Measurements from ENCODE around the gene ITGAX. TPM values are rescaled to one million over a fixed set of nuclear protein-coding genes. Genes with fewer than 3 reads are reported as not detected.

The ITGAX gene
- total RNA-seq, 1 donor from 2014 or later = not detected

GRCh38 chr16:31423801-31424200 lies 68.8 kb downstream of the ITGAX start:
- no peaks in the 10 kb centered on the region for H3K4me1 Mint-ChIP-seq (ENCODE audit: unreplicated experiment)
- TF ChIP-seq, protein P1, sequence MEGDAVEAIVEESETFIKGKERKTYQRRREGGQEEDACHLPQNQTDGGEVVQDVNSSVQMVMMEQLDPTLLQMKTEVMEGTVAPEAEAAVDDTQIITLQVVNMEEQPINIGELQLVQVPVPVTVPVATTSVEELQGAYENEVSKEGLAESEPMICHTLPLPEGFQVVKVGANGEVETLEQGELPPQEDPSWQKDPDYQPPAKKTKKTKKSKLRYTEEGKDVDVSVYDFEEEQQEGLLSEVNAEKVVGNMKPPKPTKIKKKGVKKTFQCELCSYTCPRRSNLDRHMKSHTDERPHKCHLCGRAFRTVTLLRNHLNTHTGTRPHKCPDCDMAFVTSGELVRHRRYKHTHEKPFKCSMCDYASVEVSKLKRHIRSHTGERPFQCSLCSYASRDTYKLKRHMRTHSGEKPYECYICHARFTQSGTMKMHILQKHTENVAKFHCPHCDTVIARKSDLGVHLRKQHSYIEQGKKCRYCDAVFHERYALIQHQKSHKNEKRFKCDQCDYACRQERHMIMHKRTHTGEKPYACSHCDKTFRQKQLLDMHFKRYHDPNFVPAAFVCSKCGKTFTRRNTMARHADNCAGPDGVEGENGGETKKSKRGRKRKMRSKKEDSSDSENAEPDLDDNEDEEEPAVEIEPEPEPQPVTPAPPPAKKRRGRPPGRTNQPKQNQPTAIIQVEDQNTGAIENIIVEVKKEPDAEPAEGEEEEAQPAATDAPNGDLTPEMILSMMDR (conservative IDR thresholded peaks at IDR 0.05) = no peak
- peaks cover 44% of the 10 kb centered on the region for H3K27me3 Mint-ChIP-seq
- no peak overlapping the region for H3K27ac Mint-ChIP-seq
- H3K36me3 Mint-ChIP-seq = no peaks in the 10 kb centered on the region
- H3K9me3 Mint-ChIP-seq = no peaks in the 10 kb centered on the region
- no peak overlapping the region for H3K4me3 Mint-ChIP-seq
- DNase-seq (ENCODE audit: extremely low spot score, unreplicated experiment) = no peak

- DNase-seq (ENCODE audit: extremely low spot score, unreplicated experiment) = no peak
- Mint-ChIP-seq H3K27ac (no peak overlapping the region), H3K4me3 (no peak overlapping the region), H3K36me3 (no peaks in the 10 kb centered on the region), H3K27me3 (peaks cover 43% of the 10 kb centered on the region), H3K9me3 (no peaks in the 10 kb centered on the region), H3K4me1 (ENCODE audit: unreplicated experiment) (no peaks in the 10 kb centered on the region)
- TF ChIP-seq, protein P1 (conservative IDR thresholded peaks at IDR 0.05) = no peak
Measured at GRCh38 chr16:31427441-31428278, 72.7 kb downstream of the ITGAX start.

DNA sequence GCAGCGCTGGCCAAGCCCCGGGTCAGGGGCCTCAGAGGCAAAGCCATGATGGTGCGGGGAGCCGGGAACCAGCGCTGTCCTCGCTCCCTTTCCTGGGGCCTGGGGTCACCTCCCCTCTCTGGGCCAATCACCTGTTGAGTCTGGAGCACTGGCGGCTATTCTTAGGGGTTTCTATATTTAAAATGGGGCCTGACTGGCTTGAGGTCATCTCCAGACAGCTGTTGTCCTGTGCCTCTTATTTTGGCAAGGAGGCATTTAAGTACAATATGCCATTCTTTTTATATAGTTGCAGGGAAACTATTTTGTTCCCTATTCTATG lies 73.3 kb downstream of the ITGAX start, which contains the start of gene COX6A2:
COX6A2 (minus strand) TSS at position 82 of the 319 bp plus-strand sequence; CDS start at position 47, 35 bp downstream.
- Mint-ChIP-seq H3K27ac (no peak within 1 kb of the TSS), H3K36me3 (no peaks in the 10 kb centered on the region), H3K9me3 (no peaks in the 10 kb centered on the region), H3K4me3 (no peak within 1 kb of the TSS), H3K4me1 (ENCODE audit: unreplicated experiment) (no peaks in the 10 kb centered on the region), H3K27me3 (peaks cover 38% of the 10 kb centered on the region)
- TF ChIP-seq, protein P1 (conservative IDR thresholded peaks at IDR 0.05) = no peak
- no peak for DNase-seq (ENCODE audit: extremely low spot score, unreplicated experiment)

DNA sequence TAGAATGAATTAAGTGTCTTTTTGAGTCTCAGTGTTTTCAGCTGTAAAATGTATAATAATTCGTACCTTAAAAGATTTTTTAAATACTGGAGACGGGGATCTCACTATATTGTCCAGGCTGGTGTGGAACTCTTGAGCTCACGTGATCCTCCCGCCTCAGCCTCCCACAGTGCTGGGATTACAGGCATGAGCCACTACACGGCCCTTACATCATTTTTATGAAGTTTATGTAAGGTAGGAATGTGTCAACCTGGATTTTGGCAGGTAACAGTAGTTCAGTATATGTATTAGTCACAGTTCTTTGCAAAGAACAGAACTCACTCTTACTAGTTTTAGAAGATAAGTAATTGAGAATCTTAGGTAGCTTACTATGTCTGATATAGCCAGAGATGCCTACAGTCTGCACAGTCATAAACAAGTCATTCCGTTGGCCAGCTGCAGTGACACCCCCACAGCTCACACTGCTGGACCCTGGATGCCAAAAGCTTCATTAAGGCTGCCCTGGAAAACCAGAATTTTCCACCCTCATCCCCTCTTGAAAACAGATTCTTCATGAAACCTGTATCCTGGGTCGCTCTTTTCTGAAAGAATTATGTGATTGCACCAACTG lies 73.8 kb downstream of the ITGAX start:
- no peak for DNase-seq (ENCODE audit: extremely low spot score, unreplicated experiment)
- H3K4me3 Mint-ChIP-seq = no peak overlapping the region
- H3K27me3 Mint-ChIP-seq = peaks cover 34% of the 10 kb centered on the region
- TF ChIP-seq, protein P1 (conservative IDR thresholded peaks at IDR 0.05) = no peak
- H3K27ac Mint-ChIP-seq = no peak overlapping the region
- no peaks in the 10 kb centered on the region for H3K36me3 Mint-ChIP-seq
- no peaks in the 10 kb centered on the region for H3K4me1 Mint-ChIP-seq (ENCODE audit: unreplicated experiment)
- no peaks in the 10 kb centered on the region for H3K9me3 Mint-ChIP-seq

DNA sequence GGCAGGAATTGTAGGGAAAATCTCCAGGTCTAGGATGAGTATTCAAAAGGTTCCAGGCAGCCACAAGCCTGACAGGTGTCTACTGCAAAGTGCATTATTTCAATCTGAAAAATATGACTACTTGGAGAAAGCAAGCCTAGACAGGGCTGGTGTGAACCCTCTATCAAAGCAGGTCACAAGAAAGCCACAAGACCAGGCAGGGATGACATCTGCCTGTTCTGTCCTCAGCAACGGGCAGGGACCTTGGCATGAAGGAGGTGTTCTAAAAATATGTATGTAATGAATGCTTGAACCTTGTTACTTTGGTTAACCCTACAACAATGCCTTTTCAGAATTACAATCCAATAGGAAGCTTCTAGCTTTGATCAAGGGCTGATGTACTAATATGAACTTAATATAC lies 74.3 kb downstream of the ITGAX start:
- Mint-ChIP-seq H3K9me3 (no peaks in the 10 kb centered on the region), H3K4me1 (ENCODE audit: unreplicated experiment) (no peaks in the 10 kb centered on the region), H3K4me3 (no peak overlapping the region), H3K36me3 (no peaks in the 10 kb centered on the region), H3K27ac (no peak overlapping the region), H3K27me3 (peaks cover 30% of the 10 kb centered on the region)
- no peak for DNase-seq (ENCODE audit: extremely low spot score, unreplicated experiment)
- TF ChIP-seq, protein P1 (conservative IDR thresholded peaks at IDR 0.05) = no peak

Data from type B pancreatic cell (in vitro differentiated cells).